ENCODE results near the gene SEC22B. TPM values are rescaled to one million over a fixed set of nuclear protein-coding genes. Genes with fewer than 3 reads are reported as not detected.

SEC22B gene
- total and polyA plus RNA-seq, 5 experiments from 2014 or later: 15.8 to 49.9 (median 17.8) TPM

Other genes with a start within 250 kb of the SEC22B start
- gene NOTCH2, start 106.9 kb downstream of the SEC22B start, total RNA-seq: 10 to 100 TPM; 57.8 to 65.2 TPM
- 10 to 100 TPM; 17.8 to 21.6 (median 20.2) TPM for gene NOTCH2, start 106.9 kb downstream of the SEC22B start, polyA plus RNA-seq
- 10 to 100 TPM; 53.2 to 56.0 TPM for gene NBPF8, start 238.5 kb upstream of the SEC22B start, total RNA-seq
- 1 to 10 TPM in 1 of 3 donors, under 1 TPM in 2; 0.22 to 2.8 (median 0.44) TPM for gene NBPF8, start 238.5 kb upstream of the SEC22B start, polyA plus RNA-seq

Measured in naive thymus-derived CD8-positive, alpha-beta T cell (primary cell).